ENCODE measurements around the gene AKT1S1. TPM values are rescaled to one million over a fixed set of nuclear protein-coding genes. Genes with fewer than 3 reads are reported as not detected.

The AKT1S1 gene
- total and polyA plus RNA-seq, 11 donors = 25.3 to 55.1 (median 35.0) TPM

GRCh38 chr19:49884760-49885159 lies 7.6 kb upstream of the AKT1S1 start:
- Histone ChIP-seq H3K36me3 (peaks cover 8 to 84% (median 69%) of the 10 kb centered on the region in 9 donors), H3K9me3 (no peaks in the 10 kb centered on the region), H3K4me1 (peaks cover 0 to 15% (median 3%) of the 10 kb centered on the region in 12 donors), H3K27ac (no peak overlapping the region), H3K27me3 (peaks cover 0 to 3% (median 0%) of the 10 kb centered on the region in 9 donors), H3K4me3 (no peak overlapping the region)
- DNase-seq (no peak), ATAC-seq (no peak)
- intact Hi-C loops (cut with DNase I) = no loop called here
- TF ChIP-seq, protein P1, sequence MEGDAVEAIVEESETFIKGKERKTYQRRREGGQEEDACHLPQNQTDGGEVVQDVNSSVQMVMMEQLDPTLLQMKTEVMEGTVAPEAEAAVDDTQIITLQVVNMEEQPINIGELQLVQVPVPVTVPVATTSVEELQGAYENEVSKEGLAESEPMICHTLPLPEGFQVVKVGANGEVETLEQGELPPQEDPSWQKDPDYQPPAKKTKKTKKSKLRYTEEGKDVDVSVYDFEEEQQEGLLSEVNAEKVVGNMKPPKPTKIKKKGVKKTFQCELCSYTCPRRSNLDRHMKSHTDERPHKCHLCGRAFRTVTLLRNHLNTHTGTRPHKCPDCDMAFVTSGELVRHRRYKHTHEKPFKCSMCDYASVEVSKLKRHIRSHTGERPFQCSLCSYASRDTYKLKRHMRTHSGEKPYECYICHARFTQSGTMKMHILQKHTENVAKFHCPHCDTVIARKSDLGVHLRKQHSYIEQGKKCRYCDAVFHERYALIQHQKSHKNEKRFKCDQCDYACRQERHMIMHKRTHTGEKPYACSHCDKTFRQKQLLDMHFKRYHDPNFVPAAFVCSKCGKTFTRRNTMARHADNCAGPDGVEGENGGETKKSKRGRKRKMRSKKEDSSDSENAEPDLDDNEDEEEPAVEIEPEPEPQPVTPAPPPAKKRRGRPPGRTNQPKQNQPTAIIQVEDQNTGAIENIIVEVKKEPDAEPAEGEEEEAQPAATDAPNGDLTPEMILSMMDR (IDR thresholded peaks at IDR 0.05) = no peak
- no peak for TF ChIP-seq POLR2A (IDR thresholded peaks at IDR 0.05)
- 92 to 100% (median 95%) methylated on average over 2 to 3 of the region's 3 CpGs for WGBS, 4 donors

DNA sequence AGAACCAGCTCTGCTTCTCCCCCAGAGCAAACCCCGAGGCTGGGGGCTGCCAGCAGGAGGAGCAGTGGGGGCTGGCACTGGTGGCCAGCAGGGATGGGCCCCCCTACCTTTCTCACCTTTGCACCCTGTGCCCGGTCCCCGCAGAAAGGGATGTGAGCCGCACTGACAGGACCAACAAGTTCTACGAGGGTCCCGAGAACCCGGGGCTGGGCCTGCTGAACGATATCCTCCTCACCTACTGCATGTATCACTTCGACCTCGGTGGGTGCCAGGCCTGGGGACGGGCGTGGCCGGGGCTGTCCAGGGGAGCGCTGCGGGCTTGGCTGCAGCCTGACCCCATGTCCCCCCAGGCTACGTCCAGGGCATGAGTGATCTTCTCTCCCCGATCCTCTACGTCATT lies 7.0 kb upstream of the AKT1S1 start:
- Histone ChIP-seq H3K9me3 (no peaks in the 10 kb centered on the region), H3K36me3 (peaks cover 8 to 91% (median 76%) of the 10 kb centered on the region in 9 donors), H3K4me3 (no peak overlapping the region), H3K4me1 (peaks cover 0 to 14% (median 0%) of the 10 kb centered on the region in 12 donors), H3K27me3 (no peaks in the 10 kb centered on the region), H3K27ac (no peak overlapping the region)
- intact Hi-C loops (cut with DNase I) = no loop called here
- TF ChIP-seq POLR2A (IDR thresholded peaks at IDR 0.05) = no peak
- TF ChIP-seq, protein P1 (IDR thresholded peaks at IDR 0.05) = no peak
- DNase-seq (peak in 1 of 5 donors; percentile 52), ATAC-seq (no peak)
- 92 to 95% (median 94%) methylated on average over 16 to 18 of the region's 18 CpGs for WGBS, 4 donors

DNA sequence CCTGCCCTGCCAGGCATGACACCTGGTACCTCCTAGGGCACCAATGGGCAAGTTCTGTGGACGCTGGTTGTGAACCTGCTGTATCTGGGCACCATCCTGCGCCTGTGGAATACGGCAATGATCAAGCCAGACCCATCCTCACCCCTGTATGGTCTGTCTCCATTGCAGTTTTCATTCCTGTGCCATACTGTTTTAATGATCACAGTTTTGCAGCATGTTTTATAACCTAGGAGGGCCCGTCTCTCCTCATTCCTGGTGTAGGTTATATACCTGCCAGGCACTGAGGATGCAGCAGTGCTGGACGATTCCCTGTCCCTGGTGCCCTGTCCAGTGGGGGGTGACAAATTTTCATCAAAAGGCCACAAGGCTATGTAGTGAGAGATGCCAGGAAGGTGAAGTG lies 5.9 kb upstream of the AKT1S1 start:
- TF ChIP-seq, protein P1 (IDR thresholded peaks at IDR 0.05) = no peak
- no peak for TF ChIP-seq POLR2A (IDR thresholded peaks at IDR 0.05)
- ATAC-seq (no peak), DNase-seq (no peak)
- peaks cover 8 to 93% (median 77%) of the 10 kb centered on the region in 9 donors for H3K36me3 ChIP-seq
- intact Hi-C loops (cut with DNase I) = no loop called here
- no peaks in the 10 kb centered on the region for H3K9me3 ChIP-seq
- no peak overlapping the region for H3K4me3 ChIP-seq
- peaks cover 0 to 24% (median 7%) of the 10 kb centered on the region in 12 donors for H3K4me1 ChIP-seq
- H3K27me3 ChIP-seq = no peaks in the 10 kb centered on the region
- 89 to 100% (median 98%) methylated on average over 3 to 5 of the region's 5 CpGs for WGBS, 4 donors
- no peak overlapping the region for H3K27ac ChIP-seq

GRCh38 chr19:49882643-49883042 lies 5.5 kb upstream of the AKT1S1 start:
- peaks cover 0 to 25% (median 9%) of the 10 kb centered on the region in 12 donors for H3K4me1 ChIP-seq
- no peak for DNase-seq
- H3K36me3 ChIP-seq = peaks cover 8 to 90% (median 77%) of the 10 kb centered on the region in 9 donors
- no peak overlapping the region for H3K27ac ChIP-seq
- no peak for ATAC-seq
- no peaks in the 10 kb centered on the region for H3K27me3 ChIP-seq
- 94 to 100% (median 97%) methylated on average over 4 to 14 of the region's 14 CpGs for WGBS, 4 donors
- no peak overlapping the region for H3K4me3 ChIP-seq
- TF ChIP-seq POLR2A (IDR thresholded peaks at IDR 0.05) = no peak
- TF ChIP-seq, protein P1 (IDR thresholded peaks at IDR 0.05) = no peak
- H3K9me3 ChIP-seq = no peaks in the 10 kb centered on the region
- intact Hi-C loops (cut with DNase I) = no loop called here

All from heart left ventricle (tissue), 16 donors.